ENCODE data around the gene BSCL2. TPM values are rescaled to one million over a fixed set of nuclear protein-coding genes. Genes with fewer than 3 reads are reported as not detected.

Gene BSCL2
- 100 to 1,000 TPM in 1 of 4 donors, 10 to 100 TPM in 3; 61.7 to 155 (median 75.7) TPM for total RNA-seq

- H3K27ac ChIP-seq = peak within 1 kb of the TSS; percentile 93 to 98 (median 96)
- intact Hi-C loops (cut with DNase I; ENCODE audit: low total_unique reads) (no loop called here), in situ Hi-C loops (cut with MboI; ENCODE audit: low pct_ligation_motif_present in 1 of 4, low pct_unique_long_range_greater_than_20kb in 1 of 4, low sequenced_read_pairs in 3 of 4) (no loop called here)
- 93% methylated on average over 9 of the region's 10 CpGs; no CpG with 5 or more reads in 1 of the 2 donors for WGBS, 2 donors (ENCODE audit: low coverage in 1 of 2)
- peaks cover 0 to 7% (median 0%) of the 10 kb centered on the region in 4 donors for H3K36me3 ChIP-seq
- peaks cover 31 to 44% (median 36%) of the 10 kb centered on the region in 4 donors for H3K4me1 ChIP-seq
- TF ChIP-seq POLR2A (IDR thresholded peaks at IDR 0.05) (no peak), POLR2AphosphoS5 (IDR thresholded peaks at IDR 0.05) (no peak), EP300 (IDR thresholded peaks at IDR 0.05; ENCODE audit: low read depth) (no peak)
- TF ChIP-seq, protein P1, sequence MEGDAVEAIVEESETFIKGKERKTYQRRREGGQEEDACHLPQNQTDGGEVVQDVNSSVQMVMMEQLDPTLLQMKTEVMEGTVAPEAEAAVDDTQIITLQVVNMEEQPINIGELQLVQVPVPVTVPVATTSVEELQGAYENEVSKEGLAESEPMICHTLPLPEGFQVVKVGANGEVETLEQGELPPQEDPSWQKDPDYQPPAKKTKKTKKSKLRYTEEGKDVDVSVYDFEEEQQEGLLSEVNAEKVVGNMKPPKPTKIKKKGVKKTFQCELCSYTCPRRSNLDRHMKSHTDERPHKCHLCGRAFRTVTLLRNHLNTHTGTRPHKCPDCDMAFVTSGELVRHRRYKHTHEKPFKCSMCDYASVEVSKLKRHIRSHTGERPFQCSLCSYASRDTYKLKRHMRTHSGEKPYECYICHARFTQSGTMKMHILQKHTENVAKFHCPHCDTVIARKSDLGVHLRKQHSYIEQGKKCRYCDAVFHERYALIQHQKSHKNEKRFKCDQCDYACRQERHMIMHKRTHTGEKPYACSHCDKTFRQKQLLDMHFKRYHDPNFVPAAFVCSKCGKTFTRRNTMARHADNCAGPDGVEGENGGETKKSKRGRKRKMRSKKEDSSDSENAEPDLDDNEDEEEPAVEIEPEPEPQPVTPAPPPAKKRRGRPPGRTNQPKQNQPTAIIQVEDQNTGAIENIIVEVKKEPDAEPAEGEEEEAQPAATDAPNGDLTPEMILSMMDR (IDR thresholded peaks at IDR 0.05) = no peak
- H3K4me3 ChIP-seq = peak within 1 kb of the TSS; percentile 57 to 71 (median 64)
- no peak for DNase-seq
- no peaks in the 10 kb centered on the region for H3K27me3 ChIP-seq
- no peaks in the 10 kb centered on the region for H3K9me3 ChIP-seq
These were observed at the start of gene BSCL2, which contains the start of gene GNG3 for GRCh38 chr11:62707277-62707861. TSS of gene BSCL2 (minus strand) at chr11:62707424. CDS start at chr11:62707195, 229 bp downstream. TSS of gene GNG3 (plus strand) at chr11:62707676. CDS start at chr11:62708296, 620 bp downstream.

DNA sequence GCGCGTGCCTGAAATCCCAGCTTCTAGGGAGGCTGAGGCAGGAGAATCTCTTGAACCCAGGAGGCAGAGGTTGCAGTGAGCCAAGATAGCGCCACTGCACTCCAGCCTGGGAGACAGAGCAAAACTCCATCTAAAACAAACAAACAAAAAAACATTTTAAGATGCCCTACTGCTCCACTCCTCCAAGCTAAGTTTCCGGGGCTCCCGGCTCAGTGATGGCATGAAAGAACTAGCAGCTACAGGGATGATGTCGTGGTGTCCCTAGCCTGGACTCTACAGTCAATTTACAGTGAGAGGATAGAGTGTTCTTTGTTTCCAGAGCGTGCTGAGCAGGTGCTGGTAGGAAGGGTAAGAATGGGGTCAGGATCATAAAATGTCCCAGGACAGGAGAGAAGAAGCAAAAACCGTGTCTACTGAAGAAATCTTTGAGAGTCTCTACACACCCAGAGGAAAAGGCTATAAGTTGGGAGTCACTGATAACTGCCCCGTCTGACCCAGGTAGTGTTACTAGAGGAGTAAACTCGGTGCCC, 47.9 kb upstream of the BSCL2 start:
- Histone ChIP-seq H3K4me3 (no peak overlapping the region), H3K9me3 (no peaks in the 10 kb centered on the region), H3K27ac (no peak overlapping the region), H3K36me3 (peaks cover 0 to 4% (median 0%) of the 10 kb centered on the region in 4 donors), H3K27me3 (no peaks in the 10 kb centered on the region), H3K4me1 (peaks cover 0 to 34% (median 15%) of the 10 kb centered on the region in 4 donors)
- TF ChIP-seq, protein P1 (IDR thresholded peaks at IDR 0.05) = no peak
- TF ChIP-seq POLR2A (IDR thresholded peaks at IDR 0.05) (no peak), EP300 (IDR thresholded peaks at IDR 0.05; ENCODE audit: low read depth) (no peak), POLR2AphosphoS5 (IDR thresholded peaks at IDR 0.05) (no peak)
- intact Hi-C loops (cut with DNase I; ENCODE audit: low total_unique reads) = no loop called here
- 65% methylated on average over 10 of the region's 10 CpGs; no CpG with 5 or more reads in 1 of the 2 donors for WGBS, 2 donors (ENCODE audit: low coverage in 1 of 2)
- DNase-seq = no peak
- in situ Hi-C loops (cut with MboI; ENCODE audit: low pct_ligation_motif_present in 1 of 4, low pct_unique_long_range_greater_than_20kb in 1 of 4, low sequenced_read_pairs in 3 of 4) = no loop called here

DNA sequence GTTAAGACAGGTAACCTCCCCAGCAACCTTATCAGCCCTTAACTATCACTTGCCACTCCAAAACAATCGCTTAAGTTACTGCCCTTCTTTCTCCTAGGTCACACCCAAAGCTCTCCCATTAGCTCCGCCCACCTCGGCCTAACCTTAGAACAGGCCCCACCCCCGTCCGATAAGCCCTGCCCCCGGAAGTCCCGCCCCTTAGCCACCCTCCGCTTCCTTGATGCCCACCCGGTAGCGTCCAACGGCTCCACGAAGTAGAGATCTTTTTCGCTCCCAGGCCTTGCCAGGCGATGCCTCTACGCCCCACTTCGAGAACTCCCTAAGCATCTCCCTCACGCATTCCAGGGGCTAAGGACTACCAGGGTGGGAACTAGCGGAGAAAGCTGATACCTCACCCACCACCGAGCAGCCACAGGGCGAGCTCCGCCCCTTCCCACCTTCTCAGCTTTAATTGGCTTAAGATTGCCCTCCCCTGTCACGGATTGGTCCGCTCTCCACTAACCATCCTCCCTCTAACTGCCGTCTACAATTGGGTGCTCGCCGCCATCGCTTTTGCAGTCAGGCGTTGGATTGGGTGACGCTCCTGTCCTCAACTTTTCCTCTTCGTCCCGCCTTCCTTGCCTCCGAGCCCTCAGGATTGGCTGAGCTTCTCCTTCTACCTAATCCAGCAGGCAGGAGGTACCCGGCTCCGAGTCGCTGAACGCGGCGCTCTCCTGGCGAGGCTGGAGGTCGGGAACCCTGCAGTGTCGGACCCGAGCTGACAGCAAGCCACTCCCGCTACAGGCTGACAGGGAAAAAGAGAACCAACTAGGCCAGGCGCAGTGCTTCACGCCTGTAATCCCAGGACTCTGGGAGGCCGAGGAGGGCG, 46.7 kb upstream of the BSCL2 start, which contains the start of gene ZBTB3:
ZBTB3 (minus strand) TSS at position 425 of the 868 bp plus-strand sequence. CDS start 496 bp downstream, outside the sequence.
- peak within 1 kb of the TSS; percentile 58 to 71 (median 62) for H3K4me3 ChIP-seq
- TF ChIP-seq EP300 (IDR thresholded peaks at IDR 0.05; ENCODE audit: low read depth) = no peak
- peak; percentile 94 for TF ChIP-seq POLR2A (IDR thresholded peaks at IDR 0.05)
- peak; percentile 74 to 90 (median 90) for TF ChIP-seq POLR2AphosphoS5 (IDR thresholded peaks at IDR 0.05)
- TF ChIP-seq, protein P1 (IDR thresholded peaks at IDR 0.05) = peak in 2 of 5 experiments; percentile 49 to 67
- whole genome bisulfite sequencing, 2 donors (ENCODE audit: low coverage in 1 of 2) = 0 to 1% methylated on average over 9 to 47 of the region's 47 CpGs
- H3K27ac ChIP-seq = peak within 1 kb of the TSS; percentile 83 to 95 (median 90)
- in situ Hi-C loops (cut with MboI; ENCODE audit: low pct_ligation_motif_present in 1 of 4, low pct_unique_long_range_greater_than_20kb in 1 of 4, low sequenced_read_pairs in 3 of 4) (no loop called here), intact Hi-C loops (cut with DNase I; ENCODE audit: low total_unique reads) (no loop called here)
- H3K9me3 ChIP-seq = no peaks in the 10 kb centered on the region
- no peaks in the 10 kb centered on the region for H3K27me3 ChIP-seq
- H3K36me3 ChIP-seq = peaks cover 0 to 4% (median 0%) of the 10 kb centered on the region in 4 donors
- peaks cover 0 to 35% (median 15%) of the 10 kb centered on the region in 4 donors for H3K4me1 ChIP-seq
- DNase-seq = peak; percentile 98

Measured in transverse colon (tissue), 4 donors.